HG03060 (cell line): Measurements from ENCODE around the gene CFAP70.

Experiments used
- ATAC-seq: cut with Tn5 transposase; IDR thresholded peaks from one replicate; pipeline ENCODE4 v1.9.1; 2021; ENCODE audit warnings: low read depth, moderate number of reproducible peaks; ENCODE audit not compliant: unreplicated experiment

Gene CFAP70

DNA sequence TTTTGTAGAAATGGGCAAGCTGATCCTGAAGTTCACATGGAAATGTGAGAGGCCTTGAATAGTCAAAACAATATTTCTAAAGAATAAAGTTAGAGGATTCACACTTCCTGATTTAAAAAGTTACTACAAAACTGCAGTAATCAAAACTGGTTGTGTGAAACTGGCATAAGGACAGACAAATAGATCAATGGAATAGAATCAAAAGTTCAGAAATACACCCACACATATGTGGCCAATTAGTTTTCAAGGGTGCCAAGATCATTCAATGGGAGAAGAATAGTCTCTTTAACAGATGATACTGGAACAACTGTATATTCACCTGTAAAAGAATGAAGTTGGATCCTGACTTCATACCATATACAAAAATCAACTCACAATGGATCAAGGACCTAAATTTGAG lies 139.3 kb downstream of the CFAP70 start:
- ATAC-seq = no peak

DNA sequence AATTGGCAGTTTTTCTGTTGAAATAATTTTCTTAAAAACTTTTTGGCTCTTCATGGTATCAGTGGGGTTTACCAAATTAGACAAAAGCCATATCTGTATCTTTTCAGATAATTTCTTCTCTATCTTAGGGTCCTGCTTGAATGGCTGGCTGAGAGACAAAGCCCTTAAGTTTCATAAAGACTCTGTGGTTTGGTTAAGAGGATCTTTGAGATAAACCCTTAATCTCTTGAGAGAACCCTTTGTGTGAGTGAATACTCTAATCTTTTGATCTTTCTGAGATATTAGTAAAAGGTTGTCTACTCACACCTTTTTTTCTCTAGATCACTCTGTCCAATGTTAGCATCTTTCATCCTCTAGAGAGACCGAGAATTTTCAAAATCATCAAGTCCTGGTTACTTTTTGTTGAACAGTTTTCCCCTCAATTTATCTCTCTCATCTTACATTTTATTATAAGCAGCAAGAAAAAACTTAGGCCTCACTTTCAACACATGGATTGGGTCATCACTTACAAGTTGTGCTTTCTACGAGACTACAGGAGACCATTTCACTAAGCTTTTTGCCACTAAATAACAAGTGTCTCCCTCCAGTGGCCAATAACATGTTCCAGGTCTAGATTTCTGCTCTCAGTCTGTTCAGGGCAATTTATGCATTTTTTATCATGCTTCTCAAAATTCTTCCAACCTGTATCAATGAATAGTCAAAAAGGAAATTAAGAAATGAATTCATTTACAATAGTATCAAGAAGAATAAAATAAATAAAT lies 140.1 kb downstream of the CFAP70 start:
- no peak for ATAC-seq

DNA sequence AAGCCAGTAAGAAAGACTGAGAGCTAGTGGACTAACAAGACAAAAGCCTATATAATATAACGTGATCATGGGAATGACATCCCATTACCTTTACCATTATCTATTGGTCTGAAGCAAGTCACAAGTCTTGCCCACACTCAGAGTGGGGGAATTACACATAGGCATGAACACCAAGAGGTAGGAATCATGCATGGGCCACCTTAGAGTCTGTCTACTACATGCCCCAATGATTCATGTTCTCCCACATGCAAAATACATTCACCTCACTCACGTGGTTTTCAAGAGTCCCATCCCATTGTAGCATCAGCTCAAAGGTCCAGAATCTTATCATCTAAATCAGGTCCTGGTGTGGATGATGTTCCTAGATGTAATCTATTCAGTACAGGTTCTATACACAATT lies 141.0 kb downstream of the CFAP70 start:
- no peak for ATAC-seq

DNA sequence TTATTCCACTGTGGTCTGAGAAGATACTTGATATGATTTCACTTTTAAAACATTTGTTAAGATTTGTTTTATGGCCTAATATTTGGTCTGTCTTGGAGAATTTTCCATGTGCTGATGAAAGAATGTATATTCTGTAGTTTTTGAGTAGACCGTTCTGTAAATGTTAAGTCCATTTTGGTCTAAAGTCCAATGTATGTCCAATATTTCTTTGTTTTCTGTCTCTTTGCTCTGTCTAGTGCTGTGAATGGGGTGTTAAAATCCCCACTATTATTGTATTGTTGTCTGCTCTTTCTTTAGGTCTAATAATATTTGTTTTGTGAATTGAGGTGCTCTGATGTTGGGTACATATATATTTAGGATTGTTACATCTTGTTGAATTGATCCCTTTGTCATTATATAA lies 142.9 kb downstream of the CFAP70 start:
- no peak for ATAC-seq

DNA sequence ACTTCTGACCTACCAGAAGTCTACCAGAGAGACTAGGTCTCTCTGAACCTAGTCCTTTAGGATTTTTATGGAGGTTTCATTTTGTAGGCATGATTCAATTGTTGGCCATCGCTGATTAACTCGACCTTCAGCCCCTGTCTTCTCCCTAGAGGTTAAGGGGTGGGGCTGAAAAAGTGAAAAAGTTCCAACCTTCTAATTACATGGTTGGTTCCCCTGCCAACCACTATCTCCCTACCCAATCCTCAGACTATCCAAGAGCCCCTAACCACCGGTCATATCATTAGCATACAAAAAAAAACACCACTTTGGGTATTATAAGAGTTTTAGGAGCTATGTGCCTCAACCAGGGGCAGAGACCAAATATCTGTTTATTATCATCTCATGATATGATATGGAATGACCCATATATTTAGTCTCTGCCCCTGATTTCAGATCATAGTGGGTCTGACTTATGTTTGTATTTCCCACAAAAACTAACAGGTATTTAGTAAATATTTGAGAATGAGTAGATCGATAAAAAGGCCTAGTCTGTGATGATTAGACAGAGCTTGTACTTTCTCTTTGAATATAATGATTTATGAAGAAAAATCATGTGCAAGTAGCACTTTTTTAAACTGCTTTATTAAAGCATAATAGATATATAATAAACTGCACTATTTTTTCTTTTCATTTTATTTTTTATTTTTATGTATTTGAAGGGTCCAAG lies 147.4 kb downstream of the CFAP70 start:
- ATAC-seq = no peak

DNA sequence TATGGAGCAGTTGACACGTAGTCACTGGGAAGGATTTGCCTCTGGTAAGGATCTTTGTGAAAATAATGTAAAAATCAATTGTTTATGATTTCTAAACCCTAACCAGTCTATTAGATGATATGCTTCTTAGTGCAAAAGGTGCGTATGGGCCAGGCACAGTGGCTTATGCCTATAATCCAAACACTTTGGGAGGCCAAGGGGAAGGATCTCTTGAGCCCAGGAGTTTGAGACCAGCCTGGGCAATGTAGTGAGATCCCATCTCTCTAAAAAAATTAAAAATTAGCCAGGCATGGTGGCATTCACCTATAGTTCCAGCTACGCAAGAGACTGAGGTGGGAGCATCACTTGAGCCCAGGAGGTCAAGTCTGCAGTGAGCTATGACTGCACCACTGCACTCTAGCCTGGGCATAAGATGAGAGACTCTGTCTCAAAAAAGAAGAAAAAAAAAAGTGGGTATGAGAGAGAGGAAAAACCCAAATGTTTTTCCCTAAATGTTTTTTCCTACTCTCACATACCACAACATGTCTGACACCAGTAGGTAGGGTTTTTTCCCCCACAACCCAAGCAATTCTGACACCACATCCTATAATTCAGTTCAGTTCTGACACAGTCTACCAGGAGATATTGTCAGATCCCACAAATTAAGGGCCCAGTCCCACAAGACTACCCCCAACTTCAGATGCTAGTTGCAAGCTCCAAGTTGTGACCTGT lies 148.1 kb downstream of the CFAP70 start:
- ATAC-seq = no peak

DNA sequence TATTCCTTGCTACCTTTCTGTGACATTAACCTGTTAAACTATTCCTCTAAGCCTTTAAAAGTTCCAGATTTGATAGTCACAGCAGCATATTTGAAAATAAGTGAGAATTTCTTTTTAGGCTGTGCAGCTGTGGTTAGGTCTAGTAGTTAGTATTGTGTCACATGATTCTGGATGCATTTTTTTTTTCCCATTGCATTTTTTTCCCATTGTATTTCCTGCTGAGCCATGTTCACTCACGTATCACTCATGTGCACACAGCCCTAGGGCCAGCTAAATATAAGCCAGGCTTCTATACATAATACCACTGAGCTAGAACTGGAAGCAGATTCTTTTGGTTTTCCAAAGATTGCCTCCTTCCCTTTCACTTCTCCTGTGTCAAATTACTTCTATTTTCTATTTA lies 149.0 kb downstream of the CFAP70 start:
- no peak for ATAC-seq

DNA sequence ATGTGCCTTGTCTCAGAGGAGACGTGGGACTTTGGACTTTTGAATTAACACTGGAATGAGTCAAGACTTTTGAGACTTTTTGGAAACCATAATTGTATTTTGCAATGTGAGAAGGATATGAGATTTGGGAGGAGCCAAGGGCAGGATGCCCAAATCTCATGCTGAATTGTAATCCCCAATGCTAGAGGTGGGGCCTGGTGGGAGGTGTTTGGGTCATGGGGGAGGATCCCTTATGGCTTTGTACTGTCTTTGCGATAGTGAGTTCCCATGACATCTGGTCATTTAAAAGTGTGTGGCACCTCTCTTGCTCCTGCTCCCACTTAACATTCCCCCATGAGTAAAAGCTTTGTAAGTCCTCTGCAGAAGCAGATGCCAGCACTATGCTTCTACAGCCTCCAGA lies 150.8 kb downstream of the CFAP70 start:
- ATAC-seq = no peak

DNA sequence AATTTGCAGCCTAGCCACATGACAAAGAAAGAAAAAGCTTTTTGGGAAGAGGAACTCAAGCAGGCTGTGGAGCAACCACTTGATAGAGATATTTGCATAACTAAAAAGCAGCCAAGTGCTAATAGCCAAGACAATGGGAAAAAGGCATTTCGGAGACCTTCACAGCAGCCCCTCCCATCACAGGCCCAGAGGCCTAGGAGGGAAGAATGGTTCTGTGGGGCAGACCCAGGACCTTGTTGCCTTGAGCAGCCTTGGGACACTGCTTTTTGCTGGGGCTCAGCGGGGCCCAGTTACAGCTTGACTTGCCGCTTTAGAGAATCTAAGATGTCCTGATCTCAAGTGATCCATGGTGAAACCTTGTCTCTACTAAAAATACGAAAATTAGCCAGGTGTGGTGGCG lies 152.3 kb downstream of the CFAP70 start:
- no peak for ATAC-seq

DNA sequence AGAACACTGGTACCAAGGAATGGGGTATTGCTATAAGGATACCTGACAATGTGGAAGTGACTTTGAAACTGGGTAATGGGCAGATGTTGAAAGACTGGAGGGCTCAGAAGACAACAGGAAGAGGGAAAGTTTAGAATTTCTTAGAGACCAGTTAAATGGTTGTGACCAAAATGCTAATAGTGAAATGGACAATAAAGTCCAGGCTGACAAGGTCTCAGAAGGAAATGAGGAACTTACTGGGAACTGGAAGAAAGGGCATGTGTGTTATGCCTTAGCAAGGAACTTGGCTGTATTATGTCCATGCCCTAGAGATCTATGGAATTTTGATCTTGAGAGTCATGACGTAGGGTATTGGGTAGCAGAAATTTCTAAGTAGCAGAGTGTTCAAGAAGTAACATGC lies 152.8 kb downstream of the CFAP70 start:
- ATAC-seq = no peak

DNA sequence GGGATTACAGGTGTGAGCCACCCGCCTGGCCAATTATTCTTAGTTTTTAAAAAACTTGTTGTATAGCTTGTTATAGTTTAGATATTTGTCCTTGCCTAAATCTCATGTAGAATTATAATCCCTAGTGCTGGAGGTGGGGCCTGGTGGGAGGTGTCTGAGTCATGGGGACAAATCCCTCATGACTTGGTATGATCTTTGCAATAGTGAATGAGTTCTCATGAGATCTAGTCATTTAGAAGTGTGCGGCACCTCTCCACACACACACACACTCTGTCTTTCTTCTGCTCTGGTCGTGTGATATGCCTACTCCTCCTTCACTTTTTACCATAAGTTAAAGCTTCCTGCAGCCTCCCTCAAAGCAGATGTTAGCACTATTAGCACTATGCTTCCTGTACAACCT lies 153.6 kb downstream of the CFAP70 start:
- no peak for ATAC-seq
